Measurements from ENCODE around the gene ATP4B.

ATP4B gene

GRCh38 chr13:113656831-113657671 lies 947 bp downstream of the ATP4B start:
- no peak for DNase-seq (ENCODE audit: low spot score)

DNA sequence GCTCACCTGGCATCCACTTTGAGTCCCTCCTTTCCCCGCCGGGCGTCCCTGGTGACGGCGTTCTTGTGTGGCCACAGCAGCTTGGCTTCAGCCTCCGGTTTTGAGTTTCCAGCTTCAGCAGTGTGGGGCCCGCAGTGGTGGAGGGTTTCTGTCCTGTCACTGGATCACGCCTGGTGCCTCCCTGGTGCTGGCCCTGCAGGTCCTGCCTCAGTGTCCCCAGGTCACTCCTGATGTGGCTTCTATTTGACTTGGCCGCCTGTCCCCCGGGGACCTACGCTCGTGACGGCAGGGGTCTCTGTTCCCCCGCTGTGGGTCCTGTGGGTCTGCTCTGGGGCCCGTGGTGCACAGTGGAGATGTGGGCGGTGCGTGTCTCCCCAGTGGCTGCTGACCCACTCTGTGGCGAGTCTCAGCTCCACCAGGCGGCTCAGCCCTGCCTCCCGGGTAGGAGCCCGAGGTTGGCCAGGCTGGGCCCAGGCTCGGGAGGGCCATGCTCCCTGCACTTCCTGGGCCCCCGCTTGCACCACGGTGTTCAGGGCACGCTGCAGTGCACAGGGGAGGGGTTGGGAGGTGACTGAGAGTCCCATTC lies 1.9 kb downstream of the ATP4B start:
- DNase-seq (ENCODE audit: low spot score) = no peak

DNA sequence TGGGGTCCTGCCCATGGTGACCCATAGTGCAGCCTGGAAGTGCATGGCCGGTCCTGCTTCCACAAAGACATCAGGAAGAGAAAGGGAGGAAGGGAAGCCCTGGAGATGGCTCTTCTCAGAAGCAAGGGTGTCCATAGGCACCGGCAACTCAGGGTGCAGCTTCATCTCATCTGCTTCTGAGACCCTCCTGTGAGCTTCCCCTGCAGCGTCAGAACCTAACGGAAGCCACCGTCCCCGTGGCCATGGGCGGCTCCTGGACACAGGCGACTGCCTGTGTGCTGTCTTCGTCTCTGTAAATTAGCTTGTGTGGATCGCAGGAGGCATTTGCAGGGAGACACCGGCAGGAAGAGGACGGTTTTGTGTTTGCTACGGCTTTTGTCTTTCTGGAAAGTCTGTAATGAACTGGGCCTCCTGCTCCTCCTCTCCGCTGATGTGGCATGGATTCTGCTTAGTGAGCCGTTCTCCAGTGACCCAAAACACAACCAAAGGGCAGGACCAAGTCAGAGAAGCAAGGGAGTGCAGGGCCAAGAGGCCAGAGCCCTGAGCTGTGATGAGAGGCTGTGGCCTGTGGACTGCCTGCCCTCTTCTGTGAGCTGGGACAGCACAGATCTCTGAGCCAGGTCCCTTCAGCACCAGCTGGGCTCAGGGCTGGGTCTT lies 2.5 kb downstream of the ATP4B start:
- DNase-seq (ENCODE audit: low spot score) = no peak

GRCh38 chr13:113654591-113655345 lies 3.2 kb downstream of the ATP4B start:
- no peak for DNase-seq (ENCODE audit: low spot score)

DNA sequence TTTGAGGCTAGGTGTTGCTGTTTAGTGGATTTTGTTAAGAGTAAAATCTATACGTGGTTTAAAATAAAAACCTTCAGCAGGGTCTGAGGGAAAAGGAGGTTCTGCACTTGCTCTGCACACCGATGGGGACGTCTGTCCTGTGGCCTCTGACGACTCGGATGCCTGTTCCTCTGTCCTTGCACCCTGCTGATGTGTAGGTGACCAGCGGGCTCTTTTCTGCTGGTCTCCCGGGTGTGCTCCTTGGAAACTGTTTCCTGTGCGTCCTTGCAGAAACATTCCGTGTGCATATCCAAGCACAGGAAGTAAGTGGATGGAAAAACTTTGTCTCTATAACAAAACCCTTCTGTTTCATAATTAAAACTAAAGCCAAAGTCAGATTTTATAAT lies 3.8 kb downstream of the ATP4B start:
- DNase-seq (ENCODE audit: low spot score) = no peak

- no peak for DNase-seq (ENCODE audit: low spot score)
These were observed 4.5 kb downstream of the ATP4B start for GRCh38 chr13:113653264-113654174.

- DNase-seq (ENCODE audit: low spot score) = no peak
These were observed 5.4 kb downstream of the ATP4B start for GRCh38 chr13:113652404-113653263.

DNA sequence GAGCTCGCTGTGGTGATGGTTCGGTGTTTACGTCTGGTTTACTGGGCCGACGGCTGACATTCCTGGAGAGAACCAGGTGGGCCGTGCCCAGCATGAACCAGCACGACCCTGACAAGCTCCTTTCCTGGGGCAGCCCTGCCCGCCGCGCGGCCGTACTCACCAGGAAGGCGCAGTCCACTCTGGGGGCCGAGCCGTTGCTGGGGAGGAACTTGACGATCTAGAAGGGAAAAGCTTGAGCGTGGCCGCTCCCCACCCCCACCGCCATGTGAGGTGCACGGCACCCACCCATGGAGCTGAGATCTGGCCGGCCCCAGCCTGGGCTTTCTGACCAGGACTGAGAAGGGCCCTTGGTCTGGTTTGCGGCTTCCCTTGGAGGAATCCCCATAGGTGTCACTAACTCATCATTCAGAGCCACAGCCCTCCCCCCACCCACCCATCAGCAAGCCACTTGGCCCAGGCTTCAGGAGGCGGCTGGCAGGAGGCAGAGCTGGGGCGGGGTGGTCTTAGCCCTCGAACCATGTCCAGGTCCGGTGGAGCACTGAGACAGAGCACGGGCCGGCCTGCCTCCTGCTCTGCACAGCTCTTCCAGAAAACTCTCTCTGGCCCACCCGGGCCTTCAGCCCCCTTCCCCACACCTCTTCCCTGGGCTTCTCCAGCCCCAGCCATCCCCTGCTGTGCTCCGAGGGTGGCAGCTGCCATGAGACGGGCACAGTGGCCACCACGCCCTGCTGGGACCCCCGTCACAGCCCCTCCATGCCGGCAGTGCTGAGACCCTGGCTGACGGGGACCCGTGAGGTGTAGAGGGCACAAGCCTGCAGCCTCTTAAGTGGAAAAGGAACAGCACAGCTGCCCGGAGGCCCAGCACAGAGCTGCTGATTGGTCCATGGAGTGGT lies 6.2 kb downstream of the ATP4B start:
- DNase-seq (ENCODE audit: low spot score) = no peak

DNA sequence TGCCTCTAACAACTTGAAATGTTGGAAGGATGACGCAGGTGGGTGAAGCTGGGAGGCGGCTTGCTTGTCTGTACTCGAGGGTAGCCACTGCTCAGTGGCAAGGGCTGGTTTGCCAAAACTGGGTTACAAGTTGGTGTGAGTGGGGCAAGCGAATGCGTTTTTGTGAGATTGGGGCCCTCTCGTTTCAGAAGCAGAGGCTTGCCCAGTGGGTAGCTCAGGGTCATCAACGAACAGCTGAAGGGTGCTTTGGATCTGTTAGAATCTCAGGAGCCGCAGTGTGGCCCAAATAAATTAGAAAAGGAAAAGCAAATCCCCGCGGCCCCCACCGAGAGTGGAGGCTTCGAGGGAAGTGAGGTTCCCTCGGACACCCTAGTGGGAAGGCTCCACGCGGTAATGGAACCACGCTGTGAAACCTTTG lies 7.3 kb downstream of the ATP4B start:
- no peak for DNase-seq (ENCODE audit: low spot score)

DNA sequence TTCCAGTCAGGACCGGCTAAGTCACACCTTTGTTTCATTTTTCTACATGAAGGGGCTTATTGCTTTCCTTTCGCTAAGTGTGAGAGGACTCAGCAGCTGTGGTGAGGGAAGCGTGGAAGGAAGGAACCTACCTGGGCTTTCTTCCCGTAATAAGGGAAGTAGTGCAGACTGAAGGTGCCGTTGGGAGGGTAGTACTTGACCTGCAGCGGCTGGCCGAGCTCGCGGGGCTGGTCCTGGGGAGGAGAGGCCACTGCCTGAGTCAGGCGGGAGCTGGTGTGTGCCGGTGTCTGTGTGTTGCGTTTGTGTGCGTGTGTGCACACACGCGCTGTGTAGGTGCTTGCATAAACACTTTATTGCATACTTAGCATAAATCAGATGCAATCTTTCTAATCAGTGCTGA lies 7.7 kb downstream of the ATP4B start:
- no peak for DNase-seq (ENCODE audit: low spot score)

- DNase-seq (ENCODE audit: low spot score) = no peak
These were observed 8.8 kb downstream of the ATP4B start for GRCh38 chr13:113649212-113649611.

GRCh38 chr13:113648216-113648610 lies 9.8 kb downstream of the ATP4B start:
- peak; percentile 2 for DNase-seq (ENCODE audit: low spot score)

DNA sequence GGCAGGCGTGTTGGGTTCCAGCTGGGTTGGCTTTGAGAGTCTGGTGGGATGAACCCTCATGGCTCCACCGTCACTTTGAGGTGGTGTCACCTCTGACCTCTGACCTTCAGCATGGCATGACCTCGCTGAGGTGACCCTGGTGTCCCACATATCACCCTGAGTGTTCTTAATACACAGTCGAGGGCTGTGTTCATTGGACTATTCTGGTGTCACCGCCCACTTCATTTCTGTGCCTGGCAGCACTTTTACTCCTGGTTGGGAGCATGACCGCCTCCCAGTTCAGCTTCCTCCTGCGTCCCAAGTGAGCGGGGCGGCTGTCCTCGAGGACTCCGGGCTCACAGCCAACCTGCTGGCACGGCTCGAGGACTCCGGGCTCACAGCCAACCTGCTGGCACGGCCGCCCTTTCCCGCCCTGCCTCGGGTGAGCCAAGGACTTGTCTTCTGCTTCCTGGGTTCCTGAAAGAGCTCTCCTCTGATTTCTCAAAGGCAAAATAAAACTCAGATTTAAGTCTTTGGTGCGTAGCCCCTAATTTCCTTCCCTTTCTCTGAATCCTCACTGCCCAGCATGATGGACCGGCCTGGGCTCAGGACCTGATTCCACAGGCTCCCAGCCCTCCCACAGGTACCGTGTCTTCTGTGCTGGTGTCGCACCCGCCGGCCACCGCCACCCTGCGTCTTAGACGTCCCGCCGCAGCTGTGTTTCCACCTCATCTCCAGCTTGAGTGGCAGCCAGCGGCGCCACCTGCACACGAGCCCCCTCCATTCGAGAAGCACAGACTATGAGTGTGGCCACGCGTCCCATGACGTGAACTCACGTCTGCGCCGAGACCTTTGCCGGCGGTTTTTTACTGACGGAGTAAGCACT lies 10.4 kb downstream of the ATP4B start:
- DNase-seq (ENCODE audit: low spot score) = peak; percentile 84

- DNase-seq (ENCODE audit: low spot score) = no peak
These were observed 11.1 kb downstream of the ATP4B start for GRCh38 chr13:113646921-113647340.

DNA sequence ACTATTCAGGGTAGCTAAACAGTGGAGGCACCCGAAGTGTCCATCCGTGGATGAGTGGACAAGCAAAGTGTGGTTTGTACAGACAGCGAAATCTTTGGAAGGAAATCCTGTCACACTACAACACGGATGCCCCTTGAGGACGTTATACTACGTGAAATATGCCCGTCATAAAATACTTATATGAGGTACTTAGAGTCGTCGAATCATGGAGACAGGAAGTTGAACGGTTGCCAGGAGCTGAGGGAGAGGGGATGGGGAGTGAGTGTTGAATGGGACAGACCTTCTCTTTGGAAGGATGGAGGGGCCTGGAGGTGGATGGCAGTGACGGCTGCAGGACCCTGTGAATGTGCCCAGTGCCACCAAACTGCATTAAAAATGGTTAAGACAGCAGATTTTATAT lies 11.6 kb downstream of the ATP4B start:
- DNase-seq (ENCODE audit: low spot score) = no peak

GRCh38 chr13:113645329-113645728 lies 12.7 kb downstream of the ATP4B start:
- no peak for DNase-seq (ENCODE audit: low spot score)

DNA sequence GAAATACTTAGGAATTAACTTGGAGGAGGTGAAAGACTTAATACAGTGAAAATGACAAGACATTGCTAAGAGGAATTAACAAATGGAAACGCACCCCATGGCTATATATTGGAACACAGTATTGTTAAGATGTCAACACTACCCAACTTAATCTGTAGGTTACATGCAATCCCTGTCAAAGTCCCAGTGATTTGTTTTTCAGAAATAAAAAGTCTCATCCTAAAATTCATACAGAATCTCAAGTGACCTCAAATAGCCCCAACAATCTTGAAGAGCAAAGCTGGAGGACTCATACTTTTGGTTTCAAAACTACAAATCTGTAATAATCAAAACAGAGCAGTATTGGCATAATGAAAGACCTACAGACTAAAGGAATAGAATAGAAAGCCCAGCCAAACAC lies 13.2 kb downstream of the ATP4B start:
- DNase-seq (ENCODE audit: low spot score) = no peak

- no peak for DNase-seq (ENCODE audit: low spot score)
These were observed 14.4 kb downstream of the ATP4B start for GRCh38 chr13:113643593-113643992.
